ENCODE results near the gene TLL2. TPM values are rescaled to one million over a fixed set of nuclear protein-coding genes. Genes with fewer than 3 reads are reported as not detected.

TLL2 gene
- total and polyA plus RNA-seq, 2 experiments from 2014 or later, result 2.6 to 3.0 TPM

DNA sequence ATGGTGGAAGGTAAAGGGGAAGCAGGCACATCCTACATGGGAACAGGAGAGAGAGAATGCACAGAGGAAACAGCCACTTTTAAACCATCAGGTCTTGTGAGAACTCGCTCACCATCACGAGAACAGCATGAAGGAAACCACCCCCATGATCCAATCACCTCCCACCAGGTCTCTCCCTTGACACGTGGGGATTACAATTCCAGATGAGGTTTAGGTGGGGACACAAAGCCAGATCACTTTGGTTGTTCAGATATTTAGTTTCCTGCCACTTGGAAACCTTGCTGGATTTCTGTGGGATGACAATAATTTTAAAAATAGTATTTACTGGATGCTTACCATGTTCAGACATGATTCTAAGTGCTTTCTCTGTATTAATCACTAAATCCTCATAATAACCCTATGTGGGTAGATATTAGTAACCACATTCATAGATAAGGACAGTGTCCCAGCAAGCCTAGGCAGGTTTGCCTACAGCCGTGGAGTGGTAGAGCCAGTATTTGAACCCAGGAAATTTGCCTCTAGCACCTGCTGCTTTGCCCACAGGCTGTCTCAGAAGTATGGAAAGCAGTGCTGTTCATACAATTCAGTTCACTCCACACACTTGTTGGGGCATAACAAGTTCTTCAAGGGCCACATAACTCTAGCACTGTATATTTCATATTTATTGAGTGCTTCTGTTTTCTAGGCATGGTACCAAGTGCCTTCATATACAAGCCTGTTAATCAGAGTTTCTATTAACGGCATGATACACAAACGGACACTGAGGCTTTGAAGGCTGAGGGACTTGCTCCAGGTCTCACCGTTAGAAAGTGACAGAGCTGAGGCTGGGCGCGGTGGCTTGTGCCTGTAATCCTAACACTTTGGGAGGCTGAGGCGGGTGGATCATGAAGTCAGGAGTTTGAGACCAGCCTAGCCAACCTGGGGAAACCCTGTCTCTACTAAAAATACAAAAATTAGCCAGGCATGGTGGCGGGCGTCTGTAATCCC lies 8.3 kb downstream of the TLL2 start (continued):
- TF ChIP-seq EZH2 (IDR thresholded peaks at IDR 0.05; ENCODE audit: low read depth, unreplicated experiment) (no peak), NANOG (IDR thresholded peaks at IDR 0.05; ENCODE audit: borderline replicate concordance) (no peak), CREB1 (CRISPR knock-in tag; IDR thresholded peaks at IDR 0.05; ENCODE audit: low read depth) (no peak), EZH2phosphoT487 (IDR thresholded peaks at IDR 0.05; ENCODE audit: unreplicated experiment) (no peak), ZNF331 (CRISPR knock-in tag; IDR thresholded peaks at IDR 0.05; ENCODE audit: low read depth) (no peak), POLR2AphosphoS5 (IDR thresholded peaks at IDR 0.05; ENCODE audit: low read depth) (no peak)
- TF ChIP-seq, protein P1, sequence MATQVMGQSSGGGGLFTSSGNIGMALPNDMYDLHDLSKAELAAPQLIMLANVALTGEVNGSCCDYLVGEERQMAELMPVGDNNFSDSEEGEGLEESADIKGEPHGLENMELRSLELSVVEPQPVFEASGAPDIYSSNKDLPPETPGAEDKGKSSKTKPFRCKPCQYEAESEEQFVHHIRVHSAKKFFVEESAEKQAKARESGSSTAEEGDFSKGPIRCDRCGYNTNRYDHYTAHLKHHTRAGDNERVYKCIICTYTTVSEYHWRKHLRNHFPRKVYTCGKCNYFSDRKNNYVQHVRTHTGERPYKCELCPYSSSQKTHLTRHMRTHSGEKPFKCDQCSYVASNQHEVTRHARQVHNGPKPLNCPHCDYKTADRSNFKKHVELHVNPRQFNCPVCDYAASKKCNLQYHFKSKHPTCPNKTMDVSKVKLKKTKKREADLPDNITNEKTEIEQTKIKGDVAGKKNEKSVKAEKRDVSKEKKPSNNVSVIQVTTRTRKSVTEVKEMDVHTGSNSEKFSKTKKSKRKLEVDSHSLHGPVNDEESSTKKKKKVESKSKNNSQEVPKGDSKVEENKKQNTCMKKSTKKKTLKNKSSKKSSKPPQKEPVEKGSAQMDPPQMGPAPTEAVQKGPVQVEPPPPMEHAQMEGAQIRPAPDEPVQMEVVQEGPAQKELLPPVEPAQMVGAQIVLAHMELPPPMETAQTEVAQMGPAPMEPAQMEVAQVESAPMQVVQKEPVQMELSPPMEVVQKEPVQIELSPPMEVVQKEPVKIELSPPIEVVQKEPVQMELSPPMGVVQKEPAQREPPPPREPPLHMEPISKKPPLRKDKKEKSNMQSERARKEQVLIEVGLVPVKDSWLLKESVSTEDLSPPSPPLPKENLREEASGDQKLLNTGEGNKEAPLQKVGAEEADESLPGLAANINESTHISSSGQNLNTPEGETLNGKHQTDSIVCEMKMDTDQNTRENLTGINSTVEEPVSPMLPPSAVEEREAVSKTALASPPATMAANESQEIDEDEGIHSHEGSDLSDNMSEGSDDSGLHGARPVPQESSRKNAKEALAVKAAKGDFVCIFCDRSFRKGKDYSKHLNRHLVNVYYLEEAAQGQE (IDR thresholded peaks at IDR 0.05; ENCODE audit: unreplicated experiment), result no peak
- TF ChIP-seq, protein P2, sequence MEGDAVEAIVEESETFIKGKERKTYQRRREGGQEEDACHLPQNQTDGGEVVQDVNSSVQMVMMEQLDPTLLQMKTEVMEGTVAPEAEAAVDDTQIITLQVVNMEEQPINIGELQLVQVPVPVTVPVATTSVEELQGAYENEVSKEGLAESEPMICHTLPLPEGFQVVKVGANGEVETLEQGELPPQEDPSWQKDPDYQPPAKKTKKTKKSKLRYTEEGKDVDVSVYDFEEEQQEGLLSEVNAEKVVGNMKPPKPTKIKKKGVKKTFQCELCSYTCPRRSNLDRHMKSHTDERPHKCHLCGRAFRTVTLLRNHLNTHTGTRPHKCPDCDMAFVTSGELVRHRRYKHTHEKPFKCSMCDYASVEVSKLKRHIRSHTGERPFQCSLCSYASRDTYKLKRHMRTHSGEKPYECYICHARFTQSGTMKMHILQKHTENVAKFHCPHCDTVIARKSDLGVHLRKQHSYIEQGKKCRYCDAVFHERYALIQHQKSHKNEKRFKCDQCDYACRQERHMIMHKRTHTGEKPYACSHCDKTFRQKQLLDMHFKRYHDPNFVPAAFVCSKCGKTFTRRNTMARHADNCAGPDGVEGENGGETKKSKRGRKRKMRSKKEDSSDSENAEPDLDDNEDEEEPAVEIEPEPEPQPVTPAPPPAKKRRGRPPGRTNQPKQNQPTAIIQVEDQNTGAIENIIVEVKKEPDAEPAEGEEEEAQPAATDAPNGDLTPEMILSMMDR (conservative IDR thresholded peaks at IDR 0.05; ENCODE audit: low read depth in 2 of 2), result no peak
- TF ChIP-seq, protein P3, sequence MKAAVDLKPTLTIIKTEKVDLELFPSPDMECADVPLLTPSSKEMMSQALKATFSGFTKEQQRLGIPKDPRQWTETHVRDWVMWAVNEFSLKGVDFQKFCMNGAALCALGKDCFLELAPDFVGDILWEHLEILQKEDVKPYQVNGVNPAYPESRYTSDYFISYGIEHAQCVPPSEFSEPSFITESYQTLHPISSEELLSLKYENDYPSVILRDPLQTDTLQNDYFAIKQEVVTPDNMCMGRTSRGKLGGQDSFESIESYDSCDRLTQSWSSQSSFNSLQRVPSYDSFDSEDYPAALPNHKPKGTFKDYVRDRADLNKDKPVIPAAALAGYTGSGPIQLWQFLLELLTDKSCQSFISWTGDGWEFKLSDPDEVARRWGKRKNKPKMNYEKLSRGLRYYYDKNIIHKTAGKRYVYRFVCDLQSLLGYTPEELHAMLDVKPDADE (IDR thresholded peaks at IDR 0.05), result no peak

DNA sequence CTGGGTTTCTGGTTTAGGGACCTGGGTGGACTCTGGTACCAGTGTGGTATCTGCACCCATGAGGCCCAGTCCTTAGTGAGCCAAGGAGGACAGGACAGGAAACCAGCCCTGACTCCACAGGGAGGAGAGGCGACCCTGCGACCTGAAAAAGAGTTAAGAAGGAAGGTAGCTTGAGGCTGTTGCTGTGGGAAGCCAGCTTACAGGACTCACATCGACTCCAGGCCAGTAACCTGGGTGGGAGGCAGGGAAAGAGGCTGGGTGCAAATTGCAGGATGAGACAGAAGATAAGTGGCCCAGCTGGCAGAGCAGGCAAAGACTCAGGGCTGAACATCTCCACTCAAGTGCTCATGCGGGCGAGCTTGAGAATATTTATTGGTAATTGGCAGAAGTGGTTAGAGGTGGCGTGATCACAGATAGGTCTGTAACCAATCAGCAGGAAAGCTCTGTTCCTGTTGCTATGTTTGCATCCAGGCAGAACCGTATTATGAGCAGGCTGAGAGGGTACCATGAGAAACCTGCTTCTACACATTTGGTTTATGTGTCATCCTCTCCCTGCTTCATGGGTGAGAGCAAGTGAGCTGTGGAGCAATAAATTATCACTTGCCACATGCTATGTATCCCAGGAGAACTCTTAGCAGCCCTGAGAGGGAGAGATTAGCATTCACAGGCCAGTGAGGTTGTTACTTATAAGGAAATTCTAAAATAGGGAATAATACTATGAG lies 11.0 kb downstream of the TLL2 start:
- DNase-seq (ENCODE audit: low spot score) (no peak), ATAC-seq (no peak)
- no peaks in the 10 kb centered on the region for H3K9me3 Mint-ChIP-seq
- H3K27me3 Mint-ChIP-seq (ENCODE audit: insufficient read depth, low read depth, poor library complexity), result peaks cover 5% of the 10 kb centered on the region
- Histone ChIP-seq H3K4me2 (no peak overlapping the region), H3K36me3 (ENCODE audit: insufficient read depth) (no peaks in the 10 kb centered on the region), H3K4me1 (ENCODE audit: insufficient read depth) (no peaks in the 10 kb centered on the region; the same call in 1 of the 2 replicates), H3K79me2 (replicated peaks; ENCODE audit: insufficient read depth) (no peaks in the 10 kb centered on the region), H4K20me1 (replicated peaks; ENCODE audit: insufficient read depth) (no peaks in the 10 kb centered on the region), H2AFZ (no peak overlapping the region), H3K27ac (ENCODE audit: low read depth) (no peak overlapping the region), H3K4me3 (no peak overlapping the region), H3K9me2 (ENCODE audit: insufficient read depth) (no peaks in the 10 kb centered on the region; the same call in 1 of the 2 replicates), H3K27me3 (ENCODE audit: insufficient read depth) (no peaks in the 10 kb centered on the region), H3F3A (replicated peaks; ENCODE audit: low read depth) (no peaks in the 10 kb centered on the region)
- no peak overlapping the region for H3K27ac Mint-ChIP-seq
- H3K36me3 Mint-ChIP-seq (ENCODE audit: low read depth), result no peaks in the 10 kb centered on the region; the same call in 2 of the 3 replicates
- H3K4me1 Mint-ChIP-seq, result peaks cover 3% of the 10 kb centered on the region; the same call in 1 of the 3 replicates
- H3K4me3 Mint-ChIP-seq, result no peak overlapping the region
- TF ChIP-seq, protein P4, sequence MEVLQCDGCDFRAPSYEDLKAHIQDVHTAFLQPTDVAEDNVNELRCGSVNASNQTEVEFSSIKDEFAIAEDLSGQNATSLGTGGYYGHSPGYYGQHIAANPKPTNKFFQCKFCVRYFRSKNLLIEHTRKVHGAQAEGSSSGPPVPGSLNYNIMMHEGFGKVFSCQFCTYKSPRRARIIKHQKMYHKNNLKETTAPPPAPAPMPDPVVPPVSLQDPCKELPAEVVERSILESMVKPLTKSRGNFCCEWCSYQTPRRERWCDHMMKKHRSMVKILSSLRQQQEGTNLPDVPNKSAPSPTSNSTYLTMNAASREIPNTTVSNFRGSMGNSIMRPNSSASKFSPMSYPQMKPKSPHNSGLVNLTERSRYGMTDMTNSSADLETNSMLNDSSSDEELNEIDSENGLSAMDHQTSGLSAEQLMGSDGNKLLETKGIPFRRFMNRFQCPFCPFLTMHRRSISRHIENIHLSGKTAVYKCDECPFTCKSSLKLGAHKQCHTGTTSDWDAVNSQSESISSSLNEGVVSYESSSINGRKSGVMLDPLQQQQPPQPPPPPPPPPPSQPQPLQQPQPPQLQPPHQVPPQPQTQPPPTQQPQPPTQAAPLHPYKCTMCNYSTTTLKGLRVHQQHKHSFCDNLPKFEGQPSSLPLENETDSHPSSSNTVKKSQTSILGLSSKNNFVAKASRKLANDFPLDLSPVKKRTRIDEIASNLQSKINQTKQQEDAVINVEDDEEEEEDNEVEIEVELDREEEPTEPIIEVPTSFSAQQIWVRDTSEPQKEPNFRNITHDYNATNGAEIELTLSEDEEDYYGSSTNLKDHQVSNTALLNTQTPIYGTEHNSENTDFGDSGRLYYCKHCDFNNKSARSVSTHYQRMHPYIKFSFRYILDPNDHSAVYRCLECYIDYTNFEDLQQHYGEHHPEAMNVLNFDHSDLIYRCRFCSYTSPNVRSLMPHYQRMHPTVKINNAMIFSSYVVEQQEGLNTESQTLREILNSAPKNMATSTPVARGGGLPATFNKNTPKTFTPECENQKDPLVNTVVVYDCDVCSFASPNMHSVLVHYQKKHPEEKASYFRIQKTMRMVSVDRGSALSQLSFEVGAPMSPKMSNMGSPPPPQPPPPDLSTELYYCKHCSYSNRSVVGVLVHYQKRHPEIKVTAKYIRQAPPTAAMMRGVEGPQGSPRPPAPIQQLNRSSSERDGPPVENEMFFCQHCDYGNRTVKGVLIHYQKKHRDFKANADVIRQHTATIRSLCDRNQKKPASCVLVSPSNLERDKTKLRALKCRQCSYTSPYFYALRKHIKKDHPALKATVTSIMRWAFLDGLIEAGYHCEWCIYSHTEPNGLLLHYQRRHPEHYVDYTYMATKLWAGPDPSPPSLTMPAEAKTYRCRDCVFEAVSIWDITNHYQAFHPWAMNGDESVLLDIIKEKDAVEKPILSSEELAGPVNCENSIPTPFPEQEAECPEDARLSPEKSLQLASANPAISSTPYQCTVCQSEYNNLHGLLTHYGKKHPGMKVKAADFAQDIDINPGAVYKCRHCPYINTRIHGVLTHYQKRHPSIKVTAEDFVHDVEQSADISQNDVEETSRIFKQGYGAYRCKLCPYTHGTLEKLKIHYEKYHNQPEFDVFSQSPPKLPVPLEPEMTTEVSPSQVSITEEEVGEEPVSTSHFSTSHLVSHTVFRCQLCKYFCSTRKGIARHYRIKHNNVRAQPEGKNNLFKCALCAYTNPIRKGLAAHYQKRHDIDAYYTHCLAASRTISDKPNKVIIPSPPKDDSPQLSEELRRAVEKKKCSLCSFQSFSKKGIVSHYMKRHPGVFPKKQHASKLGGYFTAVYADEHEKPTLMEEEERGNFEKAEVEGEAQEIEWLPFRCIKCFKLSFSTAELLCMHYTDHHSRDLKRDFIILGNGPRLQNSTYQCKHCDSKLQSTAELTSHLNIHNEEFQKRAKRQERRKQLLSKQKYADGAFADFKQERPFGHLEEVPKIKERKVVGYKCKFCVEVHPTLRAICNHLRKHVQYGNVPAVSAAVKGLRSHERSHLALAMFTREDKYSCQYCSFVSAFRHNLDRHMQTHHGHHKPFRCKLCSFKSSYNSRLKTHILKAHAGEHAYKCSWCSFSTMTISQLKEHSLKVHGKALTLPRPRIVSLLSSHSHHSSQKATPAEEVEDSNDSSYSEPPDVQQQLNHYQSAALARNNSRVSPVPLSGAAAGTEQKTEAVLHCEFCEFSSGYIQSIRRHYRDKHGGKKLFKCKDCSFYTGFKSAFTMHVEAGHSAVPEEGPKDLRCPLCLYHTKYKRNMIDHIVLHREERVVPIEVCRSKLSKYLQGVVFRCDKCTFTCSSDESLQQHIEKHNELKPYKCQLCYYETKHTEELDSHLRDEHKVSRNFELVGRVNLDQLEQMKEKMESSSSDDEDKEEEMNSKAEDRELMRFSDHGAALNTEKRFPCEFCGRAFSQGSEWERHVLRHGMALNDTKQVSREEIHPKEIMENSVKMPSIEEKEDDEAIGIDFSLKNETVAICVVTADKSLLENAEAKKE (CRISPR knock-in tag; IDR thresholded peaks at IDR 0.05), result no peak
